ENCODE data around the gene LRRC1. TPM values are rescaled to one million over a fixed set of nuclear protein-coding genes. Genes with fewer than 3 reads are reported as not detected.

LRRC1 gene
- total and polyA plus RNA-seq, 2 donors (not counting 1 experiment from before 2014, with no cell fraction given) = 3.4 to 8.9 TPM

- Mint-ChIP-seq H3K9me3 (ENCODE audit: insufficient read depth) (no peaks in the 10 kb centered on the region), H3K27ac (no peak overlapping the region), H3K27me3 (no peaks in the 10 kb centered on the region), H3K4me3 (no peak overlapping the region), H3K4me1 (no peaks in the 10 kb centered on the region)
- Histone ChIP-seq H3K9ac (ENCODE audit: low read length) (no peak overlapping the region), H3K4me3 (ENCODE audit: control extremely low read depth in 1 of 5, extremely low read depth in 1 of 5, insufficient read depth in 1 of 5, low read depth in 2 of 5, low read length in 4 of 5) (no peak overlapping the region), H4K20me1 (ENCODE audit: control insufficient read depth, insufficient read depth, low read length, poor library complexity, severe bottlenecking) (no peaks in the 10 kb centered on the region), H3K4me2 (replicated peaks; ENCODE audit: low read depth, low read length, poor library complexity, severe bottlenecking) (no peak overlapping the region), H3K4me1 (ENCODE audit: control insufficient read depth in 2 of 2, insufficient read depth in 2 of 2, low read length in 2 of 2) (no peaks in the 10 kb centered on the region), H3K27me3 (replicated peaks in 1 of 4; ENCODE audit: control extremely low read depth in 1 of 4, control insufficient read depth in 3 of 4, insufficient read depth in 4 of 4, low read length in 3 of 4) (no peaks in the 10 kb centered on the region), H3K9me3 (ENCODE audit: control extremely low read depth in 1 of 3, control insufficient read depth in 2 of 3, insufficient read depth in 1 of 3, low read length in 2 of 3) (no peaks in the 10 kb centered on the region), H3K79me2 (ENCODE audit: control insufficient read depth, insufficient read depth, low read length) (no peaks in the 10 kb centered on the region), H2AFZ (ENCODE audit: insufficient read depth, low read depth, low read length, poor library complexity, severe bottlenecking) (no peak overlapping the region), H3K36me3 (replicated peaks in 1 of 2; ENCODE audit: control extremely low read depth in 1 of 2, control insufficient read depth in 1 of 2, extremely low read depth in 1 of 2, insufficient read depth in 2 of 2, low read length in 1 of 2) (no peaks in the 10 kb centered on the region), H3K27ac (ENCODE audit: low read length in 2 of 2) (no peak overlapping the region)
- WGBS (ENCODE audit: insufficient coverage) = no CpG with 5 or more reads among the region's 1 CpG
- CTCF ChIA-PET = no interaction called here
- no peak for DNase-seq
- TF ChIP-seq EZH2 (IDR thresholded peaks at IDR 0.05; ENCODE audit: borderline replicate concordance, insufficient read depth, low read depth, low read length, poor library complexity, severe bottlenecking) = no peak
- no peak for TF ChIP-seq CTCF (IDR thresholded peaks at IDR 0.05)
- intact Hi-C loops (cut with micrococcal nuclease) = no loop called here
- POLR2A ChIA-PET = no interaction called here
- no peak for ATAC-seq (ENCODE audit: low read depth)
Observed at GRCh38 chr6:53938810-53939209, 144.0 kb downstream of the LRRC1 start.

GRCh38 chr6:53939830-53940229 lies 145.0 kb downstream of the LRRC1 start:
- no peaks in the 10 kb centered on the region for H3K79me2 ChIP-seq (ENCODE audit: control insufficient read depth, insufficient read depth, low read length)
- Mint-ChIP-seq H3K9me3 (ENCODE audit: insufficient read depth) (no peaks in the 10 kb centered on the region), H3K27ac (no peak overlapping the region), H3K4me3 (no peak overlapping the region), H3K4me1 (no peaks in the 10 kb centered on the region), H3K27me3 (no peaks in the 10 kb centered on the region)
- 100% methylated on average over 1 of the region's 3 CpGs for WGBS (ENCODE audit: insufficient coverage)
- H3K9ac ChIP-seq (ENCODE audit: low read length) = no peak overlapping the region
- ChIA-PET CTCF (no interaction called here), POLR2A (no interaction called here)
- no peak overlapping the region for H3K4me3 ChIP-seq (ENCODE audit: control extremely low read depth in 1 of 5, extremely low read depth in 1 of 5, insufficient read depth in 1 of 5, low read depth in 2 of 5, low read length in 4 of 5)
- H3K4me2 ChIP-seq (replicated peaks; ENCODE audit: low read depth, low read length, poor library complexity, severe bottlenecking) = no peak overlapping the region
- H3K9me3 ChIP-seq (ENCODE audit: control extremely low read depth in 1 of 3, control insufficient read depth in 2 of 3, insufficient read depth in 1 of 3, low read length in 2 of 3) = no peaks in the 10 kb centered on the region
- DNase-seq (no peak), ATAC-seq (ENCODE audit: low read depth) (no peak)
- no peaks in the 10 kb centered on the region for H3K4me1 ChIP-seq (ENCODE audit: control insufficient read depth in 2 of 2, insufficient read depth in 2 of 2, low read length in 2 of 2)
- no peaks in the 10 kb centered on the region for H3K36me3 ChIP-seq (replicated peaks in 1 of 2; ENCODE audit: control extremely low read depth in 1 of 2, control insufficient read depth in 1 of 2, extremely low read depth in 1 of 2, insufficient read depth in 2 of 2, low read length in 1 of 2)
- no peaks in the 10 kb centered on the region for H3K27me3 ChIP-seq (replicated peaks in 1 of 4; ENCODE audit: control extremely low read depth in 1 of 4, control insufficient read depth in 3 of 4, insufficient read depth in 4 of 4, low read length in 3 of 4)
- H4K20me1 ChIP-seq (ENCODE audit: control insufficient read depth, insufficient read depth, low read length, poor library complexity, severe bottlenecking) = no peaks in the 10 kb centered on the region
- intact Hi-C loops (cut with micrococcal nuclease) = no loop called here
- no peak overlapping the region for H2AFZ ChIP-seq (ENCODE audit: insufficient read depth, low read depth, low read length, poor library complexity, severe bottlenecking)
- H3K27ac ChIP-seq (ENCODE audit: low read length in 2 of 2) = no peak overlapping the region
- TF ChIP-seq EZH2 (IDR thresholded peaks at IDR 0.05; ENCODE audit: borderline replicate concordance, insufficient read depth, low read depth, low read length, poor library complexity, severe bottlenecking) = no peak
